ENCODE results near the gene BOC. TPM values are rescaled to one million over a fixed set of nuclear protein-coding genes. Genes with fewer than 3 reads are reported as not detected.

The BOC gene
- total RNA-seq, 1 donor from 2014 or later, result 22.4 TPM

- H3K4me1 Mint-ChIP-seq (ENCODE audit: unreplicated experiment), result peaks cover 39% of the 10 kb centered on the region
- DNase-seq (ENCODE audit: extremely low spot score, unreplicated experiment), result no peak
- H3K36me3 Mint-ChIP-seq (ENCODE audit: unreplicated experiment), result peaks cover 18% of the 10 kb centered on the region
- no peaks in the 10 kb centered on the region for H3K27me3 Mint-ChIP-seq (ENCODE audit: unreplicated experiment)
- no peak for TF ChIP-seq CTCF (IDR thresholded peaks at IDR 0.05)
- no peaks in the 10 kb centered on the region for H3K9me3 Mint-ChIP-seq (ENCODE audit: unreplicated experiment)
- H3K27ac Mint-ChIP-seq (ENCODE audit: unreplicated experiment), result no peak overlapping the region
- H3K4me3 Mint-ChIP-seq (ENCODE audit: unreplicated experiment), result no peak overlapping the region
Observed at GRCh38 chr3:113214917-113215595, 3.7 kb downstream of the BOC start.

GRCh38 chr3:113216393-113216792 is 5.0 kb downstream of the BOC start:
- Mint-ChIP-seq H3K9me3 (ENCODE audit: unreplicated experiment) (no peaks in the 10 kb centered on the region), H3K36me3 (ENCODE audit: unreplicated experiment) (peaks cover 25% of the 10 kb centered on the region), H3K4me1 (ENCODE audit: unreplicated experiment) (peaks cover 27% of the 10 kb centered on the region), H3K4me3 (ENCODE audit: unreplicated experiment) (no peak overlapping the region), H3K27me3 (ENCODE audit: unreplicated experiment) (no peaks in the 10 kb centered on the region), H3K27ac (ENCODE audit: unreplicated experiment) (no peak overlapping the region)
- TF ChIP-seq CTCF (IDR thresholded peaks at IDR 0.05), result no peak
- no peak for DNase-seq (ENCODE audit: extremely low spot score, unreplicated experiment)

GRCh38 chr3:113218011-113218680 is 6.8 kb downstream of the BOC start:
- Mint-ChIP-seq H3K4me1 (ENCODE audit: unreplicated experiment) (peaks cover 20% of the 10 kb centered on the region), H3K4me3 (ENCODE audit: unreplicated experiment) (no peak overlapping the region), H3K27ac (ENCODE audit: unreplicated experiment) (no peak overlapping the region), H3K9me3 (ENCODE audit: unreplicated experiment) (no peaks in the 10 kb centered on the region), H3K27me3 (ENCODE audit: unreplicated experiment) (no peaks in the 10 kb centered on the region), H3K36me3 (ENCODE audit: unreplicated experiment) (peaks cover 27% of the 10 kb centered on the region)
- no peak for TF ChIP-seq CTCF (IDR thresholded peaks at IDR 0.05)
- DNase-seq (ENCODE audit: extremely low spot score, unreplicated experiment), result no peak

GRCh38 chr3:113218681-113219045 is 7.3 kb downstream of the BOC start:
- DNase-seq (ENCODE audit: extremely low spot score, unreplicated experiment), result no peak
- no peaks in the 10 kb centered on the region for H3K27me3 Mint-ChIP-seq (ENCODE audit: unreplicated experiment)
- H3K27ac Mint-ChIP-seq (ENCODE audit: unreplicated experiment), result no peak overlapping the region
- H3K9me3 Mint-ChIP-seq (ENCODE audit: unreplicated experiment), result no peaks in the 10 kb centered on the region
- TF ChIP-seq CTCF (IDR thresholded peaks at IDR 0.05), result no peak
- H3K4me3 Mint-ChIP-seq (ENCODE audit: unreplicated experiment), result no peak overlapping the region
- peaks cover 32% of the 10 kb centered on the region for H3K36me3 Mint-ChIP-seq (ENCODE audit: unreplicated experiment)
- peaks cover 15% of the 10 kb centered on the region for H3K4me1 Mint-ChIP-seq (ENCODE audit: unreplicated experiment)

- H3K9me3 Mint-ChIP-seq (ENCODE audit: unreplicated experiment), result no peaks in the 10 kb centered on the region
Observed at GRCh38 chr3:113219605-113220300, 8.4 kb downstream of the BOC start.

More at GRCh38 chr3:113219605-113220300, 8.4 kb downstream of the BOC start:
- peaks cover 4% of the 10 kb centered on the region for H3K4me1 Mint-ChIP-seq (ENCODE audit: unreplicated experiment)
- peaks cover 32% of the 10 kb centered on the region for H3K36me3 Mint-ChIP-seq (ENCODE audit: unreplicated experiment)
- H3K4me3 Mint-ChIP-seq (ENCODE audit: unreplicated experiment), result no peak overlapping the region
- no peak for DNase-seq (ENCODE audit: extremely low spot score, unreplicated experiment)
- no peak overlapping the region for H3K27ac Mint-ChIP-seq (ENCODE audit: unreplicated experiment)
- TF ChIP-seq CTCF (IDR thresholded peaks at IDR 0.05), result no peak
- H3K27me3 Mint-ChIP-seq (ENCODE audit: unreplicated experiment), result no peaks in the 10 kb centered on the region

All from osteocyte (in vitro differentiated cells).